Neural cell (in vitro differentiated cells): ENCODE data around the gene PARD3B. TPM values are rescaled to one million over a fixed set of nuclear protein-coding genes. Genes with fewer than 3 reads are reported as not detected.

Experiments used
- H2AFZ ChIP-seq: fragments of 200-600, 300-800 bp; sonication (generic), shearing (Covaris generic); 2 replicates; pipeline ENCODE4 v1.6.0; 2014; ENCODE audit warnings: low read depth, mild to moderate bottlenecking, antibody characterized with exemption, low read length, moderate library complexity
- H3F3A ChIP-seq: fragments of 200-600 bp; shearing (Covaris generic); 2 replicates; pipeline ENCODE4 v1.6.1; 2016; ENCODE audit warnings: mild to moderate bottlenecking, moderate library complexity, mixed read lengths, antibody characterized with exemption, low read length; ENCODE audit not compliant: insufficient read depth, poor library complexity, severe bottlenecking
- H3K27ac ChIP-seq: fragments of 200-600, 300-800 bp; sonication (generic), shearing (Covaris generic); 2 replicates; pipeline ENCODE4 v1.5.1; 2014; ENCODE audit warnings: mild to moderate bottlenecking, low read length, moderate library complexity
- H3K27me3 ChIP-seq: fragments of 300-800, 200-600 bp; sonication (generic), shearing (Covaris generic); 2 replicates; pipeline ENCODE4 v1.6.0; 2014; ENCODE audit warnings: mild to moderate bottlenecking, low read depth, low read length, moderate library complexity; ENCODE audit not compliant: insufficient read depth
- H3K36me3 ChIP-seq: fragments of 300-800, 200-600 bp; sonication (generic), shearing (Covaris generic); 2 replicates; pipeline ENCODE4 v1.5.1; 2014; ENCODE audit warnings: mild to moderate bottlenecking, antibody characterized with exemption, low read length, moderate library complexity; ENCODE audit not compliant: insufficient read depth
- H3K4me2 ChIP-seq: fragments of 300-800, 200-600 bp; sonication (generic), shearing (Covaris generic); 2 replicates; pipeline ENCODE4 v1.6.0; 2014; ENCODE audit warnings: mild to moderate bottlenecking, low read length
- H3K4me3 ChIP-seq: fragments of 300-800, 200-600 bp; sonication (generic), shearing (Covaris generic); 2 replicates; pipeline ENCODE4 v1.5.1; 2014; ENCODE audit warnings: mild to moderate bottlenecking, low read length, moderate library complexity
- H3K79me2 ChIP-seq: fragments of 200-600 bp; shearing (Covaris generic); replicated peaks from 2 replicates; pipeline ENCODE4 v1.6.0; 2014; ENCODE audit warnings: mild to moderate bottlenecking, low read length, moderate library complexity; ENCODE audit not compliant: insufficient read depth
- H3K9ac ChIP-seq: fragments of 300-800, 200-600 bp; sonication (generic), shearing (Covaris generic); 2 replicates; pipeline ENCODE4 v1.6.1; 2016; ENCODE audit warnings: mild to moderate bottlenecking, low read length, mixed read lengths
- H3K9me2 ChIP-seq: fragments of 200-600 bp; shearing (Covaris generic); 2 replicates; pipeline ENCODE4 v1.6.1; 2016; ENCODE audit warnings: mild to moderate bottlenecking, low read length, mixed read lengths; ENCODE audit not compliant: insufficient read depth
- H3K9me3 ChIP-seq: fragments of 200-600, 300-800 bp; sonication (generic), shearing (Covaris generic); 2 replicates; pipeline ENCODE4 v1.6.1; 2016; ENCODE audit warnings: mild to moderate bottlenecking, mixed run types, low read length, moderate library complexity, mixed read lengths
- H4K20me1 ChIP-seq: fragments of 200-600 bp; shearing (Covaris generic); 2 replicates; pipeline ENCODE4 v1.6.1; 2016; ENCODE audit warnings: mild to moderate bottlenecking, mixed run types; ENCODE audit not compliant: insufficient read depth
- EP300 ChIP-seq: fragments of 450-650 bp; conservative IDR thresholded peaks from 2 replicates; pipeline ENCODE4 v1.6.1; 2014; ENCODE audit warnings: antibody characterized with exemption, mild to moderate bottlenecking, moderate library complexity; ENCODE audit not compliant: poor library complexity, severe bottlenecking
- EZH2 ChIP-seq: fragments of 200-600, 300-800 bp; shearing (Covaris generic), sonication (generic); IDR thresholded peaks from 2 replicates; pipeline ENCODE4 v1.6.1; 2014; ENCODE audit warnings: antibody characterized with exemption, low read length, borderline replicate concordance, mild to moderate bottlenecking; ENCODE audit not compliant: insufficient read depth, poor library complexity, severe bottlenecking
- MXI1 ChIP-seq: fragments of 450-650 bp; conservative IDR thresholded peaks from 2 replicates; pipeline ENCODE4 v1.6.1; 2014; ENCODE audit warnings: antibody characterized with exemption, mild to moderate bottlenecking; ENCODE audit not compliant: poor library complexity, severe bottlenecking
- POLR2AphosphoS5 ChIP-seq: IDR thresholded peaks from 2 replicates; pipeline ENCODE4 v1.6.1; 2012
- RAD21 ChIP-seq: fragments of 450-650 bp; conservative IDR thresholded peaks from 2 replicates; pipeline ENCODE4 v1.6.1; 2014; ENCODE audit warnings: antibody characterized with exemption, mild to moderate bottlenecking, moderate library complexity
- SMC3 ChIP-seq: fragments of 450-650 bp; conservative IDR thresholded peaks from 2 replicates; pipeline ENCODE4 v1.6.1; 2014; ENCODE audit warnings: antibody characterized with exemption, mild to moderate bottlenecking, moderate library complexity; ENCODE audit not compliant: poor library complexity
- TAF1 ChIP-seq: IDR thresholded peaks from 2 replicates; pipeline ENCODE4 v1.6.1; 2012; ENCODE audit warnings: low read depth
- polyA plus RNA-seq: library from polyadenylated mRNA; depleted of rRNA; stranded (reverse); fragments of >200 nt; gene quantifications from 2 replicates; pipeline ENCODE4 v1.2.3, GENCODE V29; 2014
- TF ChIP-seq, protein P1 (sequence below): IDR thresholded peaks from 2 replicates; pipeline ENCODE4 v1.6.1; 2012; ENCODE audit warnings: borderline replicate concordance
- TF ChIP-seq, protein P2 (sequence below): fragments of 450-650 bp; IDR thresholded peaks from 2 replicates; pipeline ENCODE4 v1.5.1; 2014; ENCODE audit warnings: antibody characterized with exemption, mild to moderate bottlenecking, moderate library complexity; ENCODE audit not compliant: poor library complexity, severe bottlenecking

Gene PARD3B
- polyA plus RNA-seq, 1 donor from 2014 or later = 0.54 TPM

DNA sequence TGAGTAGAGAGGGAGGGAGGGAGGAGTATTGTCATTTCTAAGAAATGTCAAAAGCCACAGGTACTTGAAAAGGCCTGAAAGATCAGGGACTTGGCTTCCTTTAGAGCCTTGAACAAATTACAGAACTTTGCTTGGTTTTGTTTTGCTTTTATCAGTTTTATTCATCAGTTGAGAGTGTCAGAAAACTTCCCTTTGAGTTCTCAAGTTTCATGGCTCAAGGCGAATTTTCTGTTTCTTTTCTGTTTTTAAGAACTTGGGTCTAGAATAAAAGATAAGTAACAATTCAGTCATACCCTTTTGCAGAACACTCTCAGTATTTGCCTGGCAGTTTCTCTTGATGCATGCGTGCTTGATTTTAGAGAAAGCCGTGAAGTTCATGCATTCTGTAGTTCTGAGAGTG is 531.9 kb downstream of the PARD3B start:
- H4K20me1 ChIP-seq = no peaks in the 10 kb centered on the region
- H3K4me2 ChIP-seq = no peak overlapping the region
- no peaks in the 10 kb centered on the region for H3K36me3 ChIP-seq
- H3K9me2 ChIP-seq = no peaks in the 10 kb centered on the region
- no peak overlapping the region for H3K27ac ChIP-seq
- no peak overlapping the region for H3K4me3 ChIP-seq
- TF ChIP-seq, protein P1, sequence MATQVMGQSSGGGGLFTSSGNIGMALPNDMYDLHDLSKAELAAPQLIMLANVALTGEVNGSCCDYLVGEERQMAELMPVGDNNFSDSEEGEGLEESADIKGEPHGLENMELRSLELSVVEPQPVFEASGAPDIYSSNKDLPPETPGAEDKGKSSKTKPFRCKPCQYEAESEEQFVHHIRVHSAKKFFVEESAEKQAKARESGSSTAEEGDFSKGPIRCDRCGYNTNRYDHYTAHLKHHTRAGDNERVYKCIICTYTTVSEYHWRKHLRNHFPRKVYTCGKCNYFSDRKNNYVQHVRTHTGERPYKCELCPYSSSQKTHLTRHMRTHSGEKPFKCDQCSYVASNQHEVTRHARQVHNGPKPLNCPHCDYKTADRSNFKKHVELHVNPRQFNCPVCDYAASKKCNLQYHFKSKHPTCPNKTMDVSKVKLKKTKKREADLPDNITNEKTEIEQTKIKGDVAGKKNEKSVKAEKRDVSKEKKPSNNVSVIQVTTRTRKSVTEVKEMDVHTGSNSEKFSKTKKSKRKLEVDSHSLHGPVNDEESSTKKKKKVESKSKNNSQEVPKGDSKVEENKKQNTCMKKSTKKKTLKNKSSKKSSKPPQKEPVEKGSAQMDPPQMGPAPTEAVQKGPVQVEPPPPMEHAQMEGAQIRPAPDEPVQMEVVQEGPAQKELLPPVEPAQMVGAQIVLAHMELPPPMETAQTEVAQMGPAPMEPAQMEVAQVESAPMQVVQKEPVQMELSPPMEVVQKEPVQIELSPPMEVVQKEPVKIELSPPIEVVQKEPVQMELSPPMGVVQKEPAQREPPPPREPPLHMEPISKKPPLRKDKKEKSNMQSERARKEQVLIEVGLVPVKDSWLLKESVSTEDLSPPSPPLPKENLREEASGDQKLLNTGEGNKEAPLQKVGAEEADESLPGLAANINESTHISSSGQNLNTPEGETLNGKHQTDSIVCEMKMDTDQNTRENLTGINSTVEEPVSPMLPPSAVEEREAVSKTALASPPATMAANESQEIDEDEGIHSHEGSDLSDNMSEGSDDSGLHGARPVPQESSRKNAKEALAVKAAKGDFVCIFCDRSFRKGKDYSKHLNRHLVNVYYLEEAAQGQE = no peak
- TF ChIP-seq, protein P2, sequence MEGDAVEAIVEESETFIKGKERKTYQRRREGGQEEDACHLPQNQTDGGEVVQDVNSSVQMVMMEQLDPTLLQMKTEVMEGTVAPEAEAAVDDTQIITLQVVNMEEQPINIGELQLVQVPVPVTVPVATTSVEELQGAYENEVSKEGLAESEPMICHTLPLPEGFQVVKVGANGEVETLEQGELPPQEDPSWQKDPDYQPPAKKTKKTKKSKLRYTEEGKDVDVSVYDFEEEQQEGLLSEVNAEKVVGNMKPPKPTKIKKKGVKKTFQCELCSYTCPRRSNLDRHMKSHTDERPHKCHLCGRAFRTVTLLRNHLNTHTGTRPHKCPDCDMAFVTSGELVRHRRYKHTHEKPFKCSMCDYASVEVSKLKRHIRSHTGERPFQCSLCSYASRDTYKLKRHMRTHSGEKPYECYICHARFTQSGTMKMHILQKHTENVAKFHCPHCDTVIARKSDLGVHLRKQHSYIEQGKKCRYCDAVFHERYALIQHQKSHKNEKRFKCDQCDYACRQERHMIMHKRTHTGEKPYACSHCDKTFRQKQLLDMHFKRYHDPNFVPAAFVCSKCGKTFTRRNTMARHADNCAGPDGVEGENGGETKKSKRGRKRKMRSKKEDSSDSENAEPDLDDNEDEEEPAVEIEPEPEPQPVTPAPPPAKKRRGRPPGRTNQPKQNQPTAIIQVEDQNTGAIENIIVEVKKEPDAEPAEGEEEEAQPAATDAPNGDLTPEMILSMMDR = no peak
- TF ChIP-seq EP300 (no peak), POLR2AphosphoS5 (no peak), EZH2 (no peak), TAF1 (no peak), RAD21 (no peak)
- no peaks in the 10 kb centered on the region for H3K79me2 ChIP-seq
- no peak overlapping the region for H3K9ac ChIP-seq
- H3K9me3 ChIP-seq = no peaks in the 10 kb centered on the region
- no peaks in the 10 kb centered on the region for H3K27me3 ChIP-seq
- H3F3A ChIP-seq = no peaks in the 10 kb centered on the region
- H2AFZ ChIP-seq = no peak overlapping the region

DNA sequence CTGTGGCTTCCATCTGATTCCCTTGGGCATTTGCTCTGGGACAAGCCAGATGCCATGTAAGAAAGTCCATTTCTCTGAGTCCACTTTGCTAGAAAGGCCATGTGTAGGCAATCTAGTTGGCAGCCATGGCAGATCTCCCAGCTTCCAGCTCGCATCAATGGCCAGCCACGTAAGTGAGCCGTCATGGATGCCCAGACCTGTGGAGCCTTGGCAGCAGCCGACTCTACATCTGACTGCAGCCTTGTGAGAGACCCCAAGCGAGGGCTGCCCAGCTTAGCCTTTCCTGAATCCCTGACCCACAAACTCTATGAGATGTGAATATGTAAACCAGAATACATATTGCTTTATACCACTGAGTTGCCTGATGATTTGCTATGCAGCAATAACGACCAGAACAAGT is 533.5 kb downstream of the PARD3B start:
- no peak overlapping the region for H3K4me2 ChIP-seq
- H3K9me3 ChIP-seq = no peaks in the 10 kb centered on the region
- H3K36me3 ChIP-seq = no peaks in the 10 kb centered on the region
- H3K79me2 ChIP-seq = no peaks in the 10 kb centered on the region
- H4K20me1 ChIP-seq = no peaks in the 10 kb centered on the region
- TF ChIP-seq TAF1 (no peak), EP300 (no peak), POLR2AphosphoS5 (no peak), EZH2 (no peak), SMC3 (no peak), RAD21 (no peak), MXI1 (no peak)
- TF ChIP-seq, protein P2 = no peak
- TF ChIP-seq, protein P1 = no peak
- no peak overlapping the region for H3K27ac ChIP-seq
- no peak overlapping the region for H3K9ac ChIP-seq
- no peak overlapping the region for H2AFZ ChIP-seq
- H3F3A ChIP-seq = no peaks in the 10 kb centered on the region
- H3K9me2 ChIP-seq = no peaks in the 10 kb centered on the region
- no peak overlapping the region for H3K4me3 ChIP-seq
- no peaks in the 10 kb centered on the region for H3K27me3 ChIP-seq
